Osteocyte (in vitro differentiated cells): ENCODE results near the gene CREB5. TPM values are rescaled to one million over a fixed set of nuclear protein-coding genes. Genes with fewer than 3 reads are reported as not detected.

ENCODE experiments used
- DNase-seq: peaks from one replicate; pipeline ENCODE4 v3.0.0; 2021; ENCODE audit warnings: mixed read lengths; ENCODE audit not compliant: unreplicated experiment; ENCODE audit errors: extremely low spot score
- H3K27ac Mint-ChIP-seq: one replicate; pipeline ENCODE4 v1.8.0; 2021; ENCODE audit warnings: mild to moderate bottlenecking, mixed read lengths; ENCODE audit not compliant: unreplicated experiment
- H3K27me3 Mint-ChIP-seq: one replicate; pipeline ENCODE4 v1.8.0; 2021; ENCODE audit warnings: mixed read lengths; ENCODE audit not compliant: unreplicated experiment
- H3K36me3 Mint-ChIP-seq: one replicate; pipeline ENCODE4 v1.8.0; 2021; ENCODE audit warnings: mixed read lengths; ENCODE audit not compliant: unreplicated experiment
- H3K4me1 Mint-ChIP-seq: one replicate; pipeline ENCODE4 v1.8.0; 2021; ENCODE audit warnings: mixed read lengths; ENCODE audit not compliant: unreplicated experiment
- H3K4me3 Mint-ChIP-seq: one replicate; pipeline ENCODE4 v1.8.0; 2021; ENCODE audit warnings: mild to moderate bottlenecking, moderate library complexity, mixed read lengths; ENCODE audit not compliant: unreplicated experiment
- H3K9me3 Mint-ChIP-seq: one replicate; pipeline ENCODE4 v1.8.0; 2021; ENCODE audit warnings: mixed read lengths; ENCODE audit not compliant: unreplicated experiment
- CTCF ChIP-seq: fragments of 200-600 bp; sonication (generic); IDR thresholded peaks from 2 replicates; pipeline ENCODE4 v1.5.0; 2021; ENCODE audit warnings: antibody characterized with exemption, mild to moderate bottlenecking, moderate library complexity
- total RNA-seq: library from RNA; stranded (reverse); gene quantifications from 2 replicates; pipeline ENCODE4 v1.2.1, GENCODE V29; 2021

CREB5 gene
- total RNA-seq, 1 donor from 2014 or later, result 7.5 TPM

- Mint-ChIP-seq H3K9me3 (no peaks in the 10 kb centered on the region), H3K36me3 (peaks cover 2% of the 10 kb centered on the region), H3K27me3 (no peaks in the 10 kb centered on the region), H3K27ac (no peak overlapping the region), H3K4me3 (no peak overlapping the region), H3K4me1 (peaks cover 15% of the 10 kb centered on the region)
- no peak for TF ChIP-seq CTCF
- DNase-seq, result no peak
These were observed 97.7 kb downstream of the CREB5 start for GRCh38 chr7:28510026-28510369.

DNA sequence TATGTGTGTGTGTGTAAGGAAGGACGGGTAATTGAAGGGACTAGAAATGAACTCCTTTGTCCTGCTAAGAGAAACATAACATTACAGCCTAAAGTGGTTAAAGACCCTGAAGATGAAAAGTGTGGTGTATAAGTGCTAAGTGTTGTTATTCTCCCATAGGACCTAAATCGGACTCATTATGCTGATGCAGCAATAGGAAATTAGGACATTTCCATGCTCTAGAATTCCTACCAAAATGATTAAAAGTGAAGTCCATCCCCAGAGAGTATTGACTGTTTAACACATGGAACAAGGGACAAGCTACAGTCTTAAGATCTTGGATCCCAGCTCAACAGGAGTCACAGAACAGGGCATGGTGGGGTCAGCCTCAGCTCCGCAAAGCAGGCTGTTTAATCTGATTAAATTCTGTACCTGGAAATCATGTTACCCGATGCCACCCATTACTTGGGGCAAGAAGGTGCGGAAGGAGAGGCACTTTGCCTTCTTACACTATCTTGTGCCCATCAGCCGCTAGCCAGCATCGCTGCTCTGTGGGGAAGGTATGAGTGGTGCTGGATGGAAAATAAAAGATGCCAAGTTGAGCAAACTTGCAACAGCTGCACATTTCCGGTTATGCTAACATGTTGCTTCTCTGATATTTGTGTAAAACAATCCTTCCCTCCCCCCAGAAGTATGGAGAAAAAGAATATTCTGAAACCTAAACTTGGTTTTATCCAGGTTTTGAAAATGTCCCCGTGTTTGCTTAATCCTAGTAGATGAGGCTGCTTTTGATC, 100.5 kb downstream of the CREB5 start:
- TF ChIP-seq CTCF, result no peak
- Mint-ChIP-seq H3K9me3 (no peaks in the 10 kb centered on the region), H3K4me3 (no peak overlapping the region), H3K27me3 (no peaks in the 10 kb centered on the region), H3K4me1 (peaks cover 22% of the 10 kb centered on the region), H3K27ac (no peak overlapping the region), H3K36me3 (no peaks in the 10 kb centered on the region)
- DNase-seq, result no peak

DNA sequence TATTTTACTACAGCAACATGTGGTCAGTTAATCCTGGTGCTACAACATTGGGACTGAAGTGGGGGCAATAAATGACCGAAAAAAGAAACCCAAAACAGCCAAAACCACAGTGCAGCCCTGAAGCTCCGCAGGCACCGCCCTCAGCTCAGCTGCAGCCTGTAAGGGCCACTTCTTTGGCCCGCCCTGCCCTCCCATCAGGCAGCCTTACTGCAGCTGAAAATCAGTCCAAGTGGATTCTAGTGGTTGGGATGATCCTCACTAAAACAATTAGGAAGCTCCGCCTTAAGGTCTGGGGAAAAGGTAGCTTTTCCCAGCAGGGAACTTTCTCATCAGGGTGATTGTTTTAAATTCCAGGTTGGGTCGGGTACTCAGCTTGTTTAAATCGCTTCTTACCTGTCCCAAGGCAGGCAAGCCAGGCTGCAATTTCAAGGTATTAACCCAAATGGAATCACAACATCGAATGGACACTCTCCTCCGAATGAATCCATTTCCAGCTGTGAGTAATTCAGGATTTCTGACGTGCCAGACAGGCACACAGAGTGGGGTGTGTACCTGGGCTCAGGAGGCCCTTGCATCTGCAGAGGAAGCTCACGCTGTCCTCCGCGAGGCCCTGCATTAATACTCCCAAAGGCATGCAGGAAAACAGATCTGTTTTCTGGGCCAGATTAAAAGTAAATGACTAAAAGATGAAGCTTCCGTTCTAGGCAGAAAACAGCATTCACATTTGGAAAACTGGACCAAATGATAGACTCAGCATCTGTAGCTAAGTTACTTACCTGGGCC, 104.3 kb downstream of the CREB5 start:
- peaks cover 26% of the 10 kb centered on the region for H3K4me1 Mint-ChIP-seq

GRCh38 chr7:28517206-28517605, 104.9 kb downstream of the CREB5 start:
- no peaks in the 10 kb centered on the region for H3K36me3 Mint-ChIP-seq
- TF ChIP-seq CTCF, result no peak
- H3K9me3 Mint-ChIP-seq, result no peaks in the 10 kb centered on the region
- no peaks in the 10 kb centered on the region for H3K27me3 Mint-ChIP-seq
- peaks cover 26% of the 10 kb centered on the region for H3K4me1 Mint-ChIP-seq
- no peak overlapping the region for H3K4me3 Mint-ChIP-seq
- H3K27ac Mint-ChIP-seq, result no peak overlapping the region
- no peak for DNase-seq

More for the DNA sequence above, 104.3 kb downstream of the CREB5 start:
- Mint-ChIP-seq H3K36me3 (no peaks in the 10 kb centered on the region), H3K4me3 (no peak overlapping the region), H3K27ac (no peak overlapping the region), H3K9me3 (no peaks in the 10 kb centered on the region), H3K27me3 (no peaks in the 10 kb centered on the region)
- no peak for DNase-seq
- TF ChIP-seq CTCF, result no peak

GRCh38 chr7:28517606-28518005, 105.3 kb downstream of the CREB5 start:
- H3K27ac Mint-ChIP-seq, result no peak overlapping the region
- H3K9me3 Mint-ChIP-seq, result no peaks in the 10 kb centered on the region
- no peak overlapping the region for H3K4me3 Mint-ChIP-seq
- DNase-seq, result no peak
- TF ChIP-seq CTCF, result no peak
- H3K27me3 Mint-ChIP-seq, result no peaks in the 10 kb centered on the region
- no peaks in the 10 kb centered on the region for H3K36me3 Mint-ChIP-seq
- H3K4me1 Mint-ChIP-seq, result peaks cover 26% of the 10 kb centered on the region
